Measurements from ENCODE around the gene CMTM8.
A peak's percentile ranks its signal among the peaks of the same experiment; 100 is the strongest.
"Not testable (repeated sequence)": the region's sequence is repeated elsewhere in the genome, so short reads cannot be mapped to it uniquely, and the experiment has no call there.

Gene CMTM8

GRCh38 chr3:32238453-32239306, at the start of gene CMTM8:
Gene CMTM8, plus strand, starts transcription at chr3:32238680. Its CDS starts 293 bp downstream, at chr3:32238973.
- DNase-seq = peak; percentile 38

- no peak for DNase-seq
Observed at GRCh38 chr3:32189693-32190092, 48.8 kb upstream of the CMTM8 start.

- DNase-seq = not testable (repeated sequence)
Observed at GRCh38 chr3:32190556-32190955, 47.9 kb upstream of the CMTM8 start.

GRCh38 chr3:32193101-32193500, 45.4 kb upstream of the CMTM8 start:
- DNase-seq = no peak

- DNase-seq = no peak
Observed at GRCh38 chr3:32194653-32195052, 43.8 kb upstream of the CMTM8 start.

GRCh38 chr3:32195995-32196540, 42.4 kb upstream of the CMTM8 start:
- no peak for DNase-seq

- DNase-seq = no peak
Observed at GRCh38 chr3:32197991-32198390, 40.5 kb upstream of the CMTM8 start.

- no peak for DNase-seq
Observed at GRCh38 chr3:32198714-32199113, 39.8 kb upstream of the CMTM8 start.

- DNase-seq = no peak
Observed at GRCh38 chr3:32200490-32200889, 38.0 kb upstream of the CMTM8 start.

- no peak for DNase-seq
Observed at GRCh38 chr3:32200992-32201758, 37.3 kb upstream of the CMTM8 start.

GRCh38 chr3:32202496-32202895, 36.0 kb upstream of the CMTM8 start:
- no peak for DNase-seq

GRCh38 chr3:32203854-32204253, 34.6 kb upstream of the CMTM8 start:
- no peak for DNase-seq

GRCh38 chr3:32208447-32208846, 30.0 kb upstream of the CMTM8 start:
- DNase-seq = no peak

- no peak for DNase-seq
Observed at GRCh38 chr3:32215185-32215584, 23.3 kb upstream of the CMTM8 start.

GRCh38 chr3:32216172-32216783, 22.2 kb upstream of the CMTM8 start:
- DNase-seq = no peak

GRCh38 chr3:32217339-32217738, 21.1 kb upstream of the CMTM8 start:
- DNase-seq = no peak

GRCh38 chr3:32219537-32219936, 18.9 kb upstream of the CMTM8 start:
- DNase-seq = no peak

GRCh38 chr3:32220006-32220405, 18.5 kb upstream of the CMTM8 start:
- DNase-seq = no peak

GRCh38 chr3:32222950-32223349, 15.5 kb upstream of the CMTM8 start:
- DNase-seq = no peak

- no peak for DNase-seq
Observed at GRCh38 chr3:32224016-32224516, 14.4 kb upstream of the CMTM8 start.

- DNase-seq = no peak
Observed at GRCh38 chr3:32226875-32227500, 11.5 kb upstream of the CMTM8 start.

GRCh38 chr3:32228743-32229142, 9.7 kb upstream of the CMTM8 start:
- DNase-seq = not testable (repeated sequence)

- DNase-seq = no peak
Observed at GRCh38 chr3:32229565-32229964, 8.9 kb upstream of the CMTM8 start.

Measured in NCI-H2171 (cell line).